NOMO-1 treated with DMSO at 0.1 percent for 48 hours (cell line): ENCODE measurements around the gene RANBP3.

Experiments
- DNase-seq: peaks from one replicate; lab custom pipeline; 2025; ENCODE audit not compliant: unreplicated experiment; lab: John Stamatoyannopoulos, UW

Gene RANBP3

GRCh38 chr19:5929625-5930024 lies 48.3 kb downstream of the RANBP3 start:
- no peak for DNase-seq

GRCh38 chr19:5929179-5929578 lies 48.8 kb downstream of the RANBP3 start:
- no peak for DNase-seq

GRCh38 chr19:5927441-5927821 lies 50.5 kb downstream of the RANBP3 start:
- DNase-seq, result no peak

GRCh38 chr19:5926641-5927440 lies 51.1 kb downstream of the RANBP3 start:
- no peak for DNase-seq

GRCh38 chr19:5925830-5926427 lies 52.0 kb downstream of the RANBP3 start:
- DNase-seq, result no peak

GRCh38 chr19:5923356-5923755 lies 54.6 kb downstream of the RANBP3 start:
- DNase-seq, result no peak

GRCh38 chr19:5922161-5922545 lies 55.8 kb downstream of the RANBP3 start:
- no peak for DNase-seq

GRCh38 chr19:5921516-5922160 lies 56.3 kb downstream of the RANBP3 start:
- DNase-seq, result no peak

- DNase-seq, result no peak
Measured at GRCh38 chr19:5918463-5919079, 59.4 kb downstream of the RANBP3 start.

GRCh38 chr19:5917431-5918107 lies 60.4 kb downstream of the RANBP3 start:
- no peak for DNase-seq

- DNase-seq, result no peak
Measured at GRCh38 chr19:5916181-5916708, 61.7 kb downstream of the RANBP3 start.

GRCh38 chr19:5915782-5916165 lies 62.2 kb downstream of the RANBP3 start:
- DNase-seq, result no peak

GRCh38 chr19:5914946-5915781 lies 62.8 kb downstream of the RANBP3 start:
- no peak for DNase-seq

GRCh38 chr19:5914358-5914774 lies 63.6 kb downstream of the RANBP3 start:
- DNase-seq, result no peak

GRCh38 chr19:5913739-5914357 lies 64.1 kb downstream of the RANBP3 start, which contains the start of gene CAPS:
TSS of gene CAPS (plus strand) at chr19:5914254. CDS start at chr19:5914407, 153 bp downstream.
- DNase-seq, result no peak

- DNase-seq, result no peak
Measured at GRCh38 chr19:5911366-5911765, 66.6 kb downstream of the RANBP3 start.

GRCh38 chr19:5910638-5910907 lies 67.4 kb downstream of the RANBP3 start:
- no peak for DNase-seq

- DNase-seq, result no peak
Measured at GRCh38 chr19:5908773-5909442, 69.0 kb downstream of the RANBP3 start.

- no peak for DNase-seq
Measured at GRCh38 chr19:5907241-5907640, 70.7 kb downstream of the RANBP3 start.
